ENCODE results near the gene GSTM5. TPM values are rescaled to one million over a fixed set of nuclear protein-coding genes. Genes with fewer than 3 reads are reported as not detected.

GSTM5 gene
- total RNA-seq, 4 donors from 2014 or later, result 0.23 to 2.2 (median 1.5) TPM

GRCh38 chr1:109721971-109722370 lies 9.9 kb downstream of the GSTM5 start:
- 93 to 100% methylated on average over 1 of the region's 1 CpG for WGBS, 2 donors
- intact Hi-C loops (cut with DNase I; ENCODE audit: low total_unique reads), result no loop called here
- TF ChIP-seq CTCF (IDR thresholded peaks at IDR 0.05), result no peak
- no peak for TF ChIP-seq POLR2A (IDR thresholded peaks at IDR 0.05)
- DNase-seq (ENCODE audit: low spot score in 2 of 2), result no peak
- no peak overlapping the region for H3K4me3 ChIP-seq (ENCODE audit: low read depth, poor library complexity, severe bottlenecking)

- no peak for TF ChIP-seq CTCF (IDR thresholded peaks at IDR 0.05)
- TF ChIP-seq POLR2A (IDR thresholded peaks at IDR 0.05), result no peak
- WGBS, 2 donors, result 66 to 68% methylated on average over 7 of the region's 7 CpGs
- H3K4me3 ChIP-seq (ENCODE audit: low read depth, poor library complexity, severe bottlenecking), result no peak overlapping the region
- DNase-seq (ENCODE audit: low spot score in 2 of 2), result no peak
- intact Hi-C loops (cut with DNase I; ENCODE audit: low total_unique reads), result no loop called here
Observed at GRCh38 chr1:109722908-109723691, 11.0 kb downstream of the GSTM5 start.

- TF ChIP-seq CTCF (IDR thresholded peaks at IDR 0.05) (no peak), POLR2A (IDR thresholded peaks at IDR 0.05) (no peak)
- DNase-seq (ENCODE audit: low spot score in 2 of 2), result no peak
- H3K4me3 ChIP-seq (ENCODE audit: low read depth, poor library complexity, severe bottlenecking), result no peak overlapping the region
- 86 to 90% methylated on average over 5 of the region's 5 CpGs for WGBS, 2 donors
- intact Hi-C loops (cut with DNase I; ENCODE audit: low total_unique reads), result no loop called here
Observed at GRCh38 chr1:109724933-109725332, 12.9 kb downstream of the GSTM5 start.

- 80 to 85% methylated on average over 4 of the region's 4 CpGs for WGBS, 2 donors
- TF ChIP-seq CTCF (IDR thresholded peaks at IDR 0.05) (no peak), POLR2A (IDR thresholded peaks at IDR 0.05) (no peak)
- intact Hi-C loops (cut with DNase I; ENCODE audit: low total_unique reads), result no loop called here
- no peak overlapping the region for H3K4me3 ChIP-seq (ENCODE audit: low read depth, poor library complexity, severe bottlenecking)
- DNase-seq (ENCODE audit: low spot score in 2 of 2), result no peak
Observed at GRCh38 chr1:109725510-109725909, 13.5 kb downstream of the GSTM5 start.

- DNase-seq (ENCODE audit: low spot score in 2 of 2), result no peak
- 50 to 57% methylated on average over 1 of the region's 1 CpG for WGBS, 2 donors
- H3K4me3 ChIP-seq (ENCODE audit: low read depth, poor library complexity, severe bottlenecking), result no peak overlapping the region
- intact Hi-C loops (cut with DNase I; ENCODE audit: low total_unique reads), result no loop called here
- TF ChIP-seq CTCF (IDR thresholded peaks at IDR 0.05), result no peak
- no peak for TF ChIP-seq POLR2A (IDR thresholded peaks at IDR 0.05)
Observed at GRCh38 chr1:109726007-109726406, 14.0 kb downstream of the GSTM5 start.
